Medulla oblongata (tissue), 1 donor: Measurements from ENCODE around the gene HECTD1.
"Not testable (repeated sequence)": the region's sequence is repeated elsewhere in the genome, so short reads cannot be mapped to it uniquely, and the experiment has no call there.

ENCODE experiments used
- DNase-seq: peaks from one replicate; pipeline ENCODE4 v3.0.0-alpha.2; 2015; ENCODE audit errors: extremely low spot score

Gene HECTD1

DNA sequence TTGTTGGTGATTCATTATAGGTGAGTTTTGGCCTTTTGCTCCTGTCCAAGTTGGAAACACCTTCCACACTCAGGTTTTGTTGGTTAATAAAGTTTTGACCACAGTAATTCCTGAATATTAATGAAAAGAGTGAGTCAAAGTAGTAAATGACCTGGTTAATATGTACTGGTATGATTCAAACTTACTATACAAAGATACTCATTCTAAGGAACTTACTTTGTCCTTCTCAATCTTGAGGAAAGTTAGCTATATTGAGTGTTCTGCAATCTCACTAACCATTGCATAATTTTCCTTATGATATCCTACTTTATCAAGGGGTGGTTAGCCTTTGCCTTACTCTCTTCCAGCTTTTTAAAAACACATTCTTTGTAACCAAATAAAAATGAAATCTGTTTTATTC, 20.9 kb upstream of the HECTD1 start:
- no peak for DNase-seq

DNA sequence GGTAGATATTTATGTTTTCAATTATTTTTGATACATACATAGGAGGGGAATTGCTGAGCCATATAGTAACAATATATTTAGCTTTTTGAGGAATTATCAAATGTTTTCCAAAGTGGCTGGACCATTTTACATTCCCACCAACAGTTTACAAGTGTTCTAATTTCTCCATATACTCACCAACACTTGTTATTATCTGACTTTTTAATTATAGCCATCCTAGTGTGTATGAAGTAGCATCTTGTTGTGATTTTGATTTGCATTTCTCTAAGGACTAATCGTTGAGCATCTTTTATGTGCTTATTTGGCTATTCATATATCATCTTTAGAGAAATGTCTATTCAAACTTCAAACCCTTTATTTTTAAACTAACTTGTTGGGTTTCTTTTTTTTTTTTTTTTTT, 17.2 kb upstream of the HECTD1 start:
- no peak for DNase-seq

DNA sequence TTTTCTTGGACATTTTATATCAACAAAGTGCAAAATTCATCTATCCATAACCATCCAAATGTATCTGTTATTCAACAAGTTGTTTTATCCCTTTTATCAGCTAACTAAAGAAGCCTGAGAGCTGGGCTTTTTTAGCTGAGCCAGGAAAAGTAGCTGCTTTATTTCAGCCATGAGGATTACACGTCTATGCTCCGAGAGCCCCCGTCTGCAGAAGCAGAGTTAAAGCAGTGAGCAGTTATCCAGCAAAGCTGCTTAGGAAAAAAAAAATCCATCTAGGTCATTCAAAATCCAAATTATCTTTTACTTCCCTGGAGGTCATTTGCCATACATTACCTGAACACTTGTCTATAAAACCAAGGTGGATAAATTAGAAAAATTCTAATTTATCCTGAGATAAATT, 15.7 kb upstream of the HECTD1 start:
- DNase-seq = no peak

DNA sequence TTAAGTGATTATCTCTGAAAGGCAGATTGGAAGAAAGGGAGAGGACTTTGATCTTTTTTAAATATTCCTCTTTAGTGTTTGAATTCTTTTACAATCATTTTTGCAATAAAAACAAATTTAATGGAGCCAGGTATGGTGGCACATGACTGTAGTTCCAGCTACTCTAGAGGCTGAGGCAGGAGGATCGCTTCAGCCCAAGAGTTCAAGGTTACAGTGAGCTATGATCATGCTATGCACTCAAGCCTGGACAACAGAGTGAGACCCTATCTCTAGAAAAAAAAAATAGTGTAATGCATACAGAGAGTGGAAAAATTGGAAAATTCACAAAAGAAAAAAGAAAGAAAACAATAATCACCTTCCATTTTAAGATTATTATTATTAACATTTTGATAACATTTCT, 15.2 kb upstream of the HECTD1 start:
- DNase-seq = no peak

DNA sequence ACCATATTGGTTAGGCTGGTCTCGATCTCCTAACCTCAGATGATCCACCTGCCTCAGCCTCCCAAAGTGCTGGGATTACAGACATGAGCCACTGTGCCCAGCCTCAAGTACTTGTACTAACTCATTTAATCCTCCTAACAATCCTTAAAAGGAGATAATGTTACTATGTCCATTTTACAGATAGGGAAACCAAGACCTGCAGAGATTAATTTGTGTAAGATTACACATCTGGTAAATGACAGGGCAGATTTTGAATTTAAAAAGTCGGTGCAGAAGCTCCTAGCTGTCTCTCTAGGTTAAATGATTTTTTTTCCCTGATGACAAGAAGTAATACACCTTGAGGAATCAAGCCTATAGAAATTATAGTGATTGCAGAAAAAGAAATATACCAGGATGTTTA, 13.7 kb upstream of the HECTD1 start:
- DNase-seq = no peak

DNA sequence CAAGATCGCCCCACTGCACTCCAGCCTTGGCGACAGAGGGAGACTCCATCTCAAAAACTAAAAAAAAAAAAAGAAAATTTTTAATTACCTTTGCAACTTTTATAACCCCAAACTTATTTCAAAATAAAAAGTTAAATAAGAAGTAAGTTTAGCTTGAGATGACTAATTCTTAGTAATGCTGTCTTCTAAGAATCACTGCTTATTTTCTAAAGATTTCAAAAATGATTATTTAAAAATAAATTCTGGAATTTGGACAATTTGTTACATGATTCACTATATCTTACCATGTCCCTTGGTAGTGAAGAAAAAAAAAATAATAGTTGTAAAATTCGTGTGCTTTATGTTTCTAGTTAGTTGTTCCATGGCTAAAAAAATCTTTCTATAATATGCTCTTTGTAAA, 11.6 kb upstream of the HECTD1 start:
- no peak for DNase-seq

DNA sequence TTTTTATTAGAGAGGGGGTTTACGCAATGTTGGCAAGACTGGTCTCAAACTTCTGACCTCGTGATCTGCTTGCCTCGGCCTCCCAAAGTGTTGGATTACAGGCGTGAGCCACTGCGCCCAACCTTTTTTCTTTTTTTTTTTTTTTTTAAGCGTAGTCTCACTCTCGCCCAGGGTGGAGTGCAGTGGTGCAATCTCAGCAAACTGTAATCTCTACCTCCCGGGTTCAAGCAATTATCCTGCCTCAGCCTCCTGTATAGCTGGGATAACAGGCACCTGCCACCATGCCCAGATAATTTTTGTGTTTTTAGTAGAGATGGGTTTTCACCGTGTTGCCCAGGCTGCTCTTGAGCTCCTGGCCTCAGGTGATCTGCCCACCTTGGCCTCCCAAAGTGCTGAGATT, 8.8 kb upstream of the HECTD1 start:
- DNase-seq = no peak

DNA sequence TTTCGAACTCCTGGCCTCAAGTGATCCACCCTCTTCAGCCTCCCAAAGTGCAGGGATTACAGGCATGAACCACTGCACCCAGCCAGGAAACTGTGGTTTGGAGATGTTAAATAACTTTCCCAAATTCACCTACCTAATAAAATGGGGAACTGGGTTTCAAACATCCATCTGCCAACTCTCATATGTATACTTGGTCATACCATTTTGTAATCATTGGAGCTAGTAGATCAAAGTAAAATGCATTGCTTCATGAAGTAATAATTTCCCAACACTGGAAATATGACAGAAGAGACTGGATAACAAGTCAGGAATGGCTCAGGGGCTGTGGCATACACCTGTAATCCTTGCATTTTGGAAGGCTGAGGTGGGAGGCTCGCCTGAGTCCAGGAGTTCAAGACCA, 5.3 kb upstream of the HECTD1 start:
- DNase-seq = no peak

DNA sequence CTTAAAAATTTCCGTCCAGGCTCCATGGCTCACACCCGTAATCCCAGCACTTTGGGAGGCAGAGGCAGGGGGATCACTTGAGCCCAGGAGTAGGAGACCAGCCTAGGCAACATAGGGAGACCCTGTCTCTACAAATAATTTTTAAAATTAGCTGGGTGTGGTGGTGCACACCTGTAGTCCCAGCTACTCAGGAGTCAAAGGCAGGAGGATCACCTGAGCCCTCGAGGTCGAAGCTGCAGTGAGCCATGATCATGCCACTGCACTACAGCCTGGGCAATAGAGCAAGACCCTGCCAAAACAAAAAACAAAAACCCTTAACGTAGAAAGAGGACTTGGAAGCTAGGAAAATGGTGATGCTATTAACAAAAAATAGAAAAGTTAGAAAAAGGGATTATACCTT, 2.0 kb upstream of the HECTD1 start:
- DNase-seq = no peak

DNA sequence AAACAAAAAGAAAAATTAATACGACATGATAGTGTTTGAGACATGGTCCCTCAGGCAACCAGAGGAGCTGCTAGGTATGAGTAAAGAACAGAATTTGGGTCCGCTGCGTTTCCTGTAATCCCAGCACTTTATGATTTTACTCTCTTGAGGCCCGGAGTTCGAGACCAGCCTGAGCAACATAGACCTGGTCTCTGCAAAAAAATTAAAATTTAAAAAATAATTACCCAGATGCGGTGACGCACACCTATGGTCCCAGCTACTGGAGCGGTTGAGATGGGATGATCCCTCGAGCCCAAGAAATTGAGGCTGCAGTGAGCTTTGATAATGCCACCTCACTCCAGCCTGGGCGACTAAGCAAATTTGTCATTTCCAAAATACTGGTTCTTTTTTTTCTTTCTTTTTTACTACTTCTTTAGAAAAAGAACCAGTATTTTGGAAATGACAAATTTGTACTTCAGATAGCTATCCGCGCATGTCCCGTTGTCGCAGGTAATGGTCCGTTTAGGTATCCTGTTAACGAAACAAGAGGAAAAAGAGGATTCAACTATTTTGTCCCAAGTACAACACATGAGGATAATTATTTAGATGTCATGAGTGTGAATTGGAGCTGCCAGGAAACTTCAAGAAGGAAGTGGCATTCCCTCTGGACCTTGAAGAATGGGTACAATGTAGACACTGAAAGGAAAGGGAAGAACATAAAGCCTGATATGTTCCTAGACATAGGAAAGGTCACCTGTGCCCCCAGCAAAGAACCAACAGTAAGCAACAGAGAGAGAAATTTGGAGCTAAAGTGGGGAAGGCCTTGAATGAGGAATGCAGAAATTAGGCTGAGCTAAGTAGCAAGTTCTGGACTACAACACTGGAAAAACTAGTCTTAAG, 1.2 kb upstream of the HECTD1 start:
- DNase-seq = no peak

DNA sequence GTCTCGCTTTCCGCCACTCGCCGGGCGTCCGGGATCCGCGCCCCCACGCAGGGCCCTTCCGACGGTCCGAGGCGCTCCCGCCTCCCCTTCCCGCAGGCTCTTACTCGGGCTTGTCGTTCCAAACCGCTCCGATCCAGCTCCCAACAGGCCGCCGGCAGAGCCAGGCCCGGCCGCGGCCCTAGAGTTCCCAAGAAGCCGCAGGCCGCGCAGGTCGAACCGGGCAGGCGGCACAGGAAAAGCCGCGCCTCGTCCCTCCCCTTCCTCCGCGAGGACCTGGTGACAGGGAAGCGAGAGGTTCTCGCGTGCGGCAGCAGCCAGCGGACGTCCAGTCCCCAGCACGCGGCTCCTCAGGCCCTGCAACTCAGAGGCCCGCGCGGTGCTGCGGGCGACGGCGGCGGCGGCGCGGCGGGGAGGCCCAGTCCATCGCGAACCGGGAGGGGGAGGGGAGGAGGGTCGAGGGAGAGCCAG, 272 bp downstream of the HECTD1 start:
- no peak for DNase-seq

DNA sequence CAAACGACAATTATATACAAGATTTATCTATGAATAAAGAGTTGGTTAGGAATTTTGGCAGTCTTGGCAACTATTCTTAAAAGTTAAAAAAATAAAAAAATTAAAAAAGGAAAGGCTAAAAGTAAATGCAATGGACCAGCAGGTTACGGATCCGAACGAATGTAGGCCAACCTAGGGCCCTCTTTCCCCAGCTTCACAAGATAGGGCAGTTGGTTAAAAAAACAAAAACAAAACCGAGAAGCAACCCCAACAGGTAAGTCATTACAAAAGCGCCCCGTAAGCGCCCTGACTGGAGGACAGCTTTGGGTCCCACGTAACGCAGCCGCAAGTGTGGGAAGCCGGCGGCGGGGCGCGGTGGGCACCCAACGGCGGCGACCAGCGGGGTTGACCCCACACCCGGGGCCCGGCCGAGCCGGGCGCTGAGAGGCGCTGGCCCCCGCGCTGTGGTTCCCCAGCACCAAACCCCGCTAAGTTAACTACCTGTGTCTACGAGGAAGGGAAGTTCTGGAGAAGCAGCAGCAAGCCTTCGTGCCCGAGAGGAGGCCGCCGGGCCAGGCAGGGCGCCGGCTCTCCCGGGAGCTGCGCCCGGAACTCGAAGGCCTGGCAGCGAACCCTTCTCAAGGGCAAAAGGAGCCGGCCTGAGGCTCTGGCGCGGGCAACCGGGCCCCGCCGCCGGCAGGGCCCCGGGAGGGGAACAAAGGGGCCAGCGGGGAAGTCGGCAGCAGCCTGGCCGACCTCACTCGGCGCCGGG, 882 bp downstream of the HECTD1 start:
- peak; percentile 22 for DNase-seq

DNA sequence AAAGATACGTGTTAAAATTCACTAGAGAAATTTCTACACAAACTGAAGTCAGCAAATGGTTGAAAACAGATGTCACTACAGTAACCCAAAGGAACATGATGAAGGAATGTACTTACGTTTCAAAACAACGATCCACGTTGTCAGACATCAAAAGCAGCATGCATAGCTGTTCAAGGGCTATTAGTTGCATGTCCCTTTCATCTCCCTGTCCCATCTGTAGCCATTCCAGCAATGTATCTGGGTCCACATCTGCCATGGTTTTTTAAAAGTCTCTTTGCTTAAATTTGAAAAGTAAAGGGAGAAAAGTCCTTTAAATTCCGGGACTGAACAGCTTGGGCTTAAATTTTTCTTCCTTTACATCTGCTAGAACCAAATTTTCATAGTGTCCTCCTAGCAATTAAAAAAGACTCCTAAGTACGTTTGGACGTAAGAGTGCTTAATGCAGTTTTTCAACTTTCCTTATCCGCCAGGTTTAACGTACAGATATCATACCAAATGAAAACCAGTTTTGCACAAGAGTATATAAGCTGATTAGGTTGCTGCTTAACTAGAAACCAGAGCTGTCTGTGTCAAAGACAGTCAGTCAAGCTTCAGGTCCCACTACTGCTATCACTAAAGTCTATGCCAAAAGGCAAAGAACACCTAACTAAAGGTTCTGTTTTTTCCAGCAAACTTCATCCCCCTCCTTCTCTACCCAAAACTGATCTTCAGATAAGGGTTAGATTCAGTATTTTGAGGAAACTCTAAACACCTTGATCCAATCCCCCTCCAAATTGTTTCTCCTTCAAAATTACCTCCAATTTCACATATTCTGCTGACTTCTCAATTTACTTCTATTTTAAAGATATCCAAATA, 1.7 kb downstream of the HECTD1 start:
- peak; percentile 20 for DNase-seq

DNA sequence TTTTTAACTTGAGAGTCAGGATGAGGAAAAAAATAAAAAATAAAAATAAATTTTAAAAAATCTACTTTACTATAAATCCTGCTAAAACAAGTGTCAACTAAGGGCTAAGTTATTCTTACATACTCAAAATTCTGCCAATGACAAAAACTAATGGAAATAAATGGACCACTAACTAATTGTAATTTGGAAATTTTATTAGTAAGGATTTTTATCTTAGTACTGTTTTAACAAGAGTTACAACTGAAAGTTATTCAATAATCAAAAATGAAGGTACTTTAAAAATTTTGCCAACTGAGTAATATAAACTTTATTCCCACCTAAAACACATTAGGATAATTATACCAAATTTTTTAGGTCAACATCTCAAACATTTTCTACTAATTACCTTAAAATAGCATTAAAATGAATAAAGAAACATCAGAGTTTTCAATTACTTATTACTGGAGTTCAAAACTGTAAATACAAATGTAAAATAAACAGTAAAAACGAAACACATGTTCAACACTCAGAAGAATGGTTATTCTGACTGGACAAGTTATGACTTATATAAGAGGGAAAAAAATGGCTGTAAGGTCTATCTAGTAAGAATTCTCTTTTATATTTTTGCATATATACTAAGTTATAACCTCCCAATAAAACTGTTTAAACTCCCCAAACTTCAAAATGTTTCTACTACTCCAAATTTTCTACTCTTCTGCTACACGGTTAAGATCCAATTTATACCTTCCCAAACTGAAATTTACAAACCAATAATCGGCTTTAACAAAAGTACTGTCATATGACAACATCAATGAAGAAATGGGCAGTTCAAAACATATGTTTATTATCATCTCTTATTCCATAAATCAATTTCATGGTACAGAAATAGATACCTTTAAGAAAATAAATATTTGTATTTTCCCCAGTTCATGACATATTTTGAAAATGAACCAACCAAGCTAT, 2.7 kb downstream of the HECTD1 start:
- DNase-seq = no peak

DNA sequence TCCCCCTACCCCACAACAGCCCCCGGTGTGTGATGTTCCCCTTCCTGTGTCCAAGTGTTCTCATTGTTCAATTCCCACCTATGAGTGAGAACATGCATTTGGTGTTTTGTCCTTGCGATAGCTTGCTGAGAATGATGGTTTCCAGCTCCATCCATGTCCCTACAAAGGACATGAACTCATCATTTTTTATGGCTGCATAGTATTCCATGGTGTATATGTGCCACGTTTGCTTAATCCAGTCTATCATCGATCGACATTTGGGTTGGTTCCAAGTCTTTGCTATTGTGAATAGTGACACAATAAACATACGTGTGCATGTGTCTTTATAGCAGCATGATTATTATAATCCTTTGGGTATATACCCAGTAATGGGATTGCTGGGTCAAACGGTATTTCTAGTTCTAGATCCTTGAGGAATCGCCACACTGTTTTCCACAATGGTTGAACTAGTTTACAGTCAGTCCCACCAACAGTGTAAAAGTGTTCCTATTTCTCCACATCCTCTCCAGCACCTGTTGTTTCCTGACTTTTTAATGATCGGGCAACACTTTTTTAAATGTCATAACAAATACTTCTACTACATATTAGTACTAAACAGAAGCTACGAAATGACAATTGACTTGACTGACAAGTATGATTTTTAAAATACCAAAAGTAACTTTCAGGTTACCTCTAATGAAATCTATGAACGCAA, 3.5 kb downstream of the HECTD1 start:
- not testable (repeated sequence) for DNase-seq

DNA sequence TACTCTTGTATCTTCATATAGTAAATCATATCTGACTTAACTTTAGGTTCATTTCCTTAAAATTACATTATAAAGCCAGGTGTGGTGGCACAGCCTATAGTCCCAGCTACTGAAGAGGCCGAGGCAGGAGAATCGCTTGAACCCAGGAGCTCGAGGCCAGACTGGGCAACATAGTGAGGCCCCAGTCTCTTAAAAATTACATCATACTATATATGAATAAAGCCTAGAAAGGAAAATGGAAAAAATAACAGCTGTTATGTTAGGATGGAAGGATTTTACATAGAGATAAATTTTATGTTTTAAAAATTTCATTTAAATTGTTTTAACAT, 4.2 kb downstream of the HECTD1 start:
- no peak for DNase-seq

DNA sequence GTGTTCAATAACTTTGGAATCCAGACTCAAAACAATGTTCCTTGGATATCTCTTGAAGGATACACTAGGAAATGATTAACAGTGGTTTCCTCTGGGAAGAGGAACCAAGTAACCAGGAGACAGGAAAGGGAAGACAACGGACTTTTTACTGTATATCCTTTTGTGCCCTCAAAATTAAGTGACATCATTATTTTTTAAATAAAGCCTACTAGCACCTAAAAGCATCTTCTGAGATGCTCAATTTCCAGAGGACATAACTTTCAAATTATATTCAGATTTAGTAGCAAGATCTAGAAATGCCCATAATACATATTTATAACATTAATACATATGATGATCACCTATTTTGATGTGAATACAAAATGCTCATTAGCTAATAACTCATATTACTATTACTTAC, 6.5 kb downstream of the HECTD1 start:
- DNase-seq = no peak

DNA sequence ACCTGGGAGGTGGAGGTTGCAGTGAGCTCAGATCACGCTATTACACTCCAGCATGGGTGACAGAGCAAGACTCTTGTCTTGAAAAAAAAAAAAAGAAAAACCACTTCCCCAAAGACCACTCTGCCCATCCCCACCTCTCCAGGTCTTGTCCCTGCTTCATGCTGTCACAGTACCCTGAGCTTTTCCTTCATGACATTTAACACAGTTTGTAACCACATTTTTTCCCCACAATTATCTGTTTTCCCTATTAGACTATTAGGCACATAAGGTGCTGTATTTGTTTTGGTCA, 6.9 kb downstream of the HECTD1 start:
- DNase-seq = no peak

DNA sequence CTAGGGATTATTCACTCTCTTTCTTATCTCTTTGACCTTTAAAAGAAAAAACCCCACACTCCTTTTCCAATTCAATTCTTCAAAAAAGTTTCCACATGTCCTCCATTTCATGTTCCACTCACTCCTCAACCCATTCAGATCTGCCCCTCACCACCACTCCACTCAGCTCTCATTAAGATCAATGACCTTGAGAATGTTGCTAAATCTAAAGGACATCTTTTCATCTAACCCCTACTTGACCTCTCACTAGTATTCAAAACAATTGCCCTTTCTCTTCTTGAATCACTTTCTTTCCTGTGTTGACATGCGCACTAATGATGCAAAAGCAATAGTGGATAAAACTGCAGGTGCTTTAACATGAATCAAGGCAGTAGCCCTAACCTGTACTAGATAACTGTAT, 9.9 kb downstream of the HECTD1 start:
- DNase-seq = no peak

DNA sequence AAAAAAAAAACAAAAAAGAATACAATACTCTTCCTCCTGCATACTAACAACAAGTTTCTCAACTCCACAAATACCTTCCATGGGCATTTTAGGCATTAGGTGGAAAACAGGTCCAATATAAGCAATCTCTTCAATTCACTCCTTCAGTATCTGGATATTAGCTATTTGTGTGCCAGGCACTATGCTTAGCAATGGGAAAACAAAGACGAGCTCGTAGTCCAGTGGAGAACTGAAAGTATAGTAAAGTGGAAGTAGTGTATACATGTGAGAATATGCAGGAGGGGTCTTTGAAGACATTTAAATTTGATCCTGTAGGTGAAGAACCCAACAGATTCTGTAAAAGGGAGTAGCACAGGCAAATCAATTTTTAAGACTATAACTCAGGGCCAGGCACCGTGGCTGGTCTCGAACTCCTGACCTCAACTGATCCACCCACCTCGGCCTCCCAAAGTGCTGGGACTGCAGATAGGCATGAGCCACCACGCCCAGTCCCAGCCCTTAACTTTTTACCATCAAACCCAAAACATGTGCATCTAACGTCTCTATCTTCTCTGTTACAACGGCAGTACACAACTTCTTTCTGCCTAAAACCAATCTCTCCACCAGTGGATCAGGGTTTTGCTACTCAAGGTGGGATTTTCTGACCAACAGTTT, 10.6 kb downstream of the HECTD1 start:
- DNase-seq = no peak
